ENCODE data around the gene SLC66A2. TPM values are rescaled to one million over a fixed set of nuclear protein-coding genes. Genes with fewer than 3 reads are reported as not detected.

The SLC66A2 gene
- total and polyA plus RNA-seq, 12 donors = 21.4 to 32.3 (median 25.6) TPM

DNA sequence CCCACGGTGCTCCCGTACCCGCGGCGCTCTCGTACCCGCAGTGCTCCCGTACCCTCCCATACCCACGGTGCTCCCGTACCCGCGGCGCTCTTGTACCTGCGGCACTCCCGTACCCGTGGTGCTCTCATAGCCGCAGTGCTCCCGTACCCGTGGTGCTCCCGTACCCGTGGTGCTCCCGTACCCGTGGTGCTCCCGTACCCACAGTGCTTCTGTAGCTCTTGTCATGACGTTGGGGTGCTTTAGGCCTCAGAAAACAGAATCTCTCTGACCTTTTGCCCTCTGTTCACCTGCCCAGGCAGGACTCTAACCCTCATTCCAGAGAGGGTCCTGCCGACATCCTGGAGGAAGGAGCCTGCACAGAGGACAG is 35.3 kb downstream of the SLC66A2 start:
- TF ChIP-seq, protein P1, sequence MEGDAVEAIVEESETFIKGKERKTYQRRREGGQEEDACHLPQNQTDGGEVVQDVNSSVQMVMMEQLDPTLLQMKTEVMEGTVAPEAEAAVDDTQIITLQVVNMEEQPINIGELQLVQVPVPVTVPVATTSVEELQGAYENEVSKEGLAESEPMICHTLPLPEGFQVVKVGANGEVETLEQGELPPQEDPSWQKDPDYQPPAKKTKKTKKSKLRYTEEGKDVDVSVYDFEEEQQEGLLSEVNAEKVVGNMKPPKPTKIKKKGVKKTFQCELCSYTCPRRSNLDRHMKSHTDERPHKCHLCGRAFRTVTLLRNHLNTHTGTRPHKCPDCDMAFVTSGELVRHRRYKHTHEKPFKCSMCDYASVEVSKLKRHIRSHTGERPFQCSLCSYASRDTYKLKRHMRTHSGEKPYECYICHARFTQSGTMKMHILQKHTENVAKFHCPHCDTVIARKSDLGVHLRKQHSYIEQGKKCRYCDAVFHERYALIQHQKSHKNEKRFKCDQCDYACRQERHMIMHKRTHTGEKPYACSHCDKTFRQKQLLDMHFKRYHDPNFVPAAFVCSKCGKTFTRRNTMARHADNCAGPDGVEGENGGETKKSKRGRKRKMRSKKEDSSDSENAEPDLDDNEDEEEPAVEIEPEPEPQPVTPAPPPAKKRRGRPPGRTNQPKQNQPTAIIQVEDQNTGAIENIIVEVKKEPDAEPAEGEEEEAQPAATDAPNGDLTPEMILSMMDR (IDR thresholded peaks at IDR 0.05) = no peak
- no peaks in the 10 kb centered on the region for H3K9me3 ChIP-seq
- ATAC-seq (no peak), DNase-seq (no peak)
- H3K36me3 ChIP-seq = peaks cover 0 to 66% (median 20%) of the 10 kb centered on the region in 9 donors
- H3K27me3 ChIP-seq = no peaks in the 10 kb centered on the region
- H3K4me1 ChIP-seq = peaks cover 0 to 9% (median 0%) of the 10 kb centered on the region in 9 donors
- intact Hi-C loops (cut with DNase I) = no loop called here
- no peak overlapping the region for H3K27ac ChIP-seq
- H3K4me3 ChIP-seq = no peak overlapping the region
- 85 to 93% methylated on average over 25 to 26 of the region's 26 CpGs for WGBS, 2 donors

DNA sequence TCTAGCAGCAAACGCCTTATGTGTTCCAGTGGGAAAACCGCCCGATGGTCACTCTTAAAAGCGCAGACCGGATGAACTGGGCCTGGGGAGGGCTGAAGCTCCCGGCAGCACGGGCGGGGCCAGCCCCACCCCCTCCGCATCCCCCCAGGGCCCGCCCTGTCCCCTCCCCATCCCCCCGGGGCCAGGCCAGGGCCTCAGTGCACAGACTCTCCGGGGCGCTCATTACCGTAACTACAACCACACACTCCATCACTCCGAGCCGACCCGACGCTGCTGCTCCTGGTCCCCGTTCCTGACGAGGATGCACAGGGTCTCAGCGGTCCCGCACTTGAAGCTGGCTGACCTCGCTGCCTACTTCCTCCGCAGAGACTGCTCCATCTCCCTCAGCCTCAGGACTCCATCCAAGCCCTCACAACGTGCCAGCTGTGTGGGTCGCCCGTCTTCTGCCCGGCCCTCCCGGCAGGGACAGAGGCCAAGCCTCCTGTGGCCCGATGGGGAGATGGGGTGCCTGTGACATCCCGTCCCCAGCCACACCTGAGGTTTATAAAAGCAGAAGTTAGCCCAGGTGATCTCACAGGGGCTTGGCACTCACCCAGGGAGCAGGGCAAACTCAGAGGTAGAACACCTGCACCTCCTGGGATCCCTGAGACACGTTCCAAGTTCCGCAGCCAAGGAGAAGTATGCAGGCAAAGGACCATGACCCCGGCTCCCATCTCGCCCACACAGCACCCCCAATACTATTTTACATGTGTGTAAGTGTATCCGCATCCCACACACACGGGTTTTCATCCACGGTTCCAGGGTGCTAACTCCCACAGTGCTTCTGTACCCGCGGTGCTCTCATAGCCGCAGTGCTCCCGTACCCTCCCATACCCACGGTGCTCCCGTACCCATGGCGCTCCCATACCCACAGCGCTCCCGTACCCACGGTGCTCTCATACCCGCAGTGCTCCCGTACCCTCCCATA is 36.0 kb downstream of the SLC66A2 start:
- DNase-seq = no peak
- ATAC-seq = peak in 2 of 8 donors; percentile 13 to 43
- Histone ChIP-seq H3K27me3 (no peaks in the 10 kb centered on the region), H3K27ac (no peak overlapping the region), H3K36me3 (peaks cover 0 to 66% (median 20%) of the 10 kb centered on the region in 9 donors), H3K4me3 (no peak overlapping the region), H3K9me3 (no peaks in the 10 kb centered on the region), H3K4me1 (peaks cover 0 to 9% (median 0%) of the 10 kb centered on the region in 9 donors)
- TF ChIP-seq, protein P1 (IDR thresholded peaks at IDR 0.05) = no peak
- 94 to 95% methylated on average over 50 of the region's 50 CpGs for WGBS, 2 donors
- intact Hi-C loops (cut with DNase I) = no loop called here

DNA sequence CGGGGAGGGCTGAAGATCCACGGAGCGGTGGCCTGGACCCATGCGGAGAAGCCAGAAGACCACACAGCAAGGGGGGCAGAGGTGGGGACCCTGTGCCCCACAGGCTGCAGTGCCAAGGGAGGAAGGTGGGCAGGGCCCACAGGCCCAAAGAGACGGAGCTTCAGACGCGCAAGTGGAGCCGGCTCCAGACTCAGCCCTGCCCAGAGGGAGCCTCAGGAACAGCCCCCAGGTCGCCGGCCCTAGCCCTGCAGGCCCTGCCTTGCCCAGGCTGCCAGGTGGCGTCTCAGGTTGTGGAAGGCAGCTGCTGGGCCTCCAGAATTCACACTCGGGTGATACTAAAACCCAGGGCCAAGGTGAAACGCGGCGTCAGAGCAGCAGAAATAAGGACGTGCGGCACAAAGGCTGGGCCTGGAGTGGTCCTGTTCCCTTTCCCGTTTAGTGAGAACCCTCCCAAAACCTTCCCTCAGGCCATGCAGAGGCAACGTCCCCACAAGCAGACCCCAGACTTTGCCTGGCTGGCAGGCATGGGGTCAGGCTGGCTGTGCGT is 36.8 kb downstream of the SLC66A2 start:
- intact Hi-C loops (cut with DNase I) = no loop called here
- no peak overlapping the region for H3K4me3 ChIP-seq
- H3K27ac ChIP-seq = no peak overlapping the region
- peaks cover 0 to 9% (median 0%) of the 10 kb centered on the region in 9 donors for H3K4me1 ChIP-seq
- no peaks in the 10 kb centered on the region for H3K27me3 ChIP-seq
- TF ChIP-seq, protein P1 (IDR thresholded peaks at IDR 0.05) = no peak
- ATAC-seq (no peak), DNase-seq (no peak)
- 92% methylated on average over 20 of the region's 20 CpGs for WGBS, 2 donors
- peaks cover 0 to 66% (median 20%) of the 10 kb centered on the region in 9 donors for H3K36me3 ChIP-seq
- H3K9me3 ChIP-seq = no peaks in the 10 kb centered on the region

DNA sequence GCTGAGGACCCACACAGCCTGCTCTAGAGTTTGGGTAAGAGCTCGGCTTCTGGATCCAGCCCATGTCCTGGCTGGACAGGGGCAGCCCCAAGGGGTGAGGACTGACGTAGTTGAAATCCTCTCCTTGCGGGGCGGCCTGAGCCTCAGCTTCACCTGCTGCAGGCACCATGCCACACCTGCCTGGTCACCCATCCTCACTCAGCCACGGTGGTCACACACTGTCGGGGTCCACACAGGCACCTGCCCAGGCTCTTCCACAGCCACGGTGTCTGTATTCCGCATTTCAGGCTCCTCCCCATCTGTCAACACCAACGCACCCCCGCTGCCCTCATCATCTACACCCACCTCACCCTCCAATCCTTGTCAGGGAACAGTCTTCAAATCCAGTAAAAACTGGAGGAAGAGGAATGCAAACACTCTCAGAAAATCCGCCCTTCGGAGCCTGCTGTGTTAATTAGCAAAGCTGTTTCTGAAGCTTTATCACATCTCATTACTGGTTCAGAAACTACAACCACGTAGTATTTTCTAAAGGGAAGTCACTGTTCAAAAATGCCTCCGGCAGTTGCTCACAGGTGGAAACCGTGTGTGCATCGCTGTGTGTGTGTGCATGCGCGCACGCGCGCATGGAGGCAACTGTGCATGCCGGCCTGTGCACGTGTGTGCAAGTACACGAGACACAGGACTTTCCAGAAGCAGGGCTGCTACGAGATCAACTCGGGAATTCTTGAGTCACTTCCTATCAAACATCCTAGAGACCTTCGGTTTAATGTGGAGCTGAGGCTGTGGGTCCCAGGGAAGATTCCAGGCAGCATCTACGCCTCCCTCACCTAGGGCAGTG is 38.2 kb downstream of the SLC66A2 start:
- TF ChIP-seq, protein P1 (IDR thresholded peaks at IDR 0.05) = no peak
- Histone ChIP-seq H3K36me3 (peaks cover 0 to 62% (median 19%) of the 10 kb centered on the region in 9 donors), H3K4me3 (no peak overlapping the region), H3K27me3 (no peaks in the 10 kb centered on the region), H3K4me1 (peaks cover 0 to 9% (median 0%) of the 10 kb centered on the region in 9 donors), H3K9me3 (no peaks in the 10 kb centered on the region), H3K27ac (no peak overlapping the region)
- intact Hi-C loops (cut with DNase I) = no loop called here
- WGBS, 2 donors = 87 to 91% methylated on average over 28 of the region's 28 CpGs
- no peak for ATAC-seq
- DNase-seq = no peak
